ENCODE measurements around the gene NPTX1. TPM values are rescaled to one million over a fixed set of nuclear protein-coding genes. Genes with fewer than 3 reads are reported as not detected.

Gene NPTX1
- polyA plus RNA-seq (2012; ENCODE audit: missing spikeins): 0.19 TPM

- DNase-seq (ENCODE audit: insufficient read length) (no peak), FAIRE-seq (no peak)
- no peak for TF ChIP-seq POLR2AphosphoS5 (IDR thresholded peaks at IDR 0.05; ENCODE audit: low read depth, low read length)
- no peak for TF ChIP-seq POLR2A (IDR thresholded peaks at IDR 0.05; ENCODE audit: low read depth, low read length)
- no peak for TF ChIP-seq TAF1 (IDR thresholded peaks at IDR 0.05; ENCODE audit: borderline replicate concordance, low read depth, low read length)
Observed at GRCh38 chr17:80475910-80476876, at the start of gene NPTX1. NPTX1 (minus strand) TSS chr17:80476607; CDS start chr17:80476446, 161 bp downstream.

GRCh38 chr17:80523956-80524712, 47.7 kb upstream of the NPTX1 start:
- TF ChIP-seq POLR2A (IDR thresholded peaks at IDR 0.05; ENCODE audit: low read depth, low read length) (no peak), POLR2AphosphoS5 (IDR thresholded peaks at IDR 0.05; ENCODE audit: low read depth, low read length) (no peak), TAF1 (IDR thresholded peaks at IDR 0.05; ENCODE audit: borderline replicate concordance, low read depth, low read length) (no peak)
- FAIRE-seq (no peak), DNase-seq (ENCODE audit: insufficient read length) (no peak)

GRCh38 chr17:80523054-80523744, 46.8 kb upstream of the NPTX1 start:
- DNase-seq (ENCODE audit: insufficient read length): no peak
- no peak for TF ChIP-seq TAF1 (IDR thresholded peaks at IDR 0.05; ENCODE audit: borderline replicate concordance, low read depth, low read length)
- TF ChIP-seq POLR2A (IDR thresholded peaks at IDR 0.05; ENCODE audit: low read depth, low read length): no peak
- no peak for TF ChIP-seq POLR2AphosphoS5 (IDR thresholded peaks at IDR 0.05; ENCODE audit: low read depth, low read length)
- no peak for FAIRE-seq

- TF ChIP-seq TAF1 (IDR thresholded peaks at IDR 0.05; ENCODE audit: borderline replicate concordance, low read depth, low read length) (no peak), POLR2A (IDR thresholded peaks at IDR 0.05; ENCODE audit: low read depth, low read length) (no peak), POLR2AphosphoS5 (IDR thresholded peaks at IDR 0.05; ENCODE audit: low read depth, low read length) (no peak)
- DNase-seq (ENCODE audit: insufficient read length) (no peak), FAIRE-seq (no peak)
Observed at GRCh38 chr17:80520810-80521455, 44.5 kb upstream of the NPTX1 start.

- FAIRE-seq (no peak), DNase-seq (ENCODE audit: insufficient read length) (no peak)
- no peak for TF ChIP-seq TAF1 (IDR thresholded peaks at IDR 0.05; ENCODE audit: borderline replicate concordance, low read depth, low read length)
- TF ChIP-seq POLR2AphosphoS5 (IDR thresholded peaks at IDR 0.05; ENCODE audit: low read depth, low read length): no peak
- TF ChIP-seq POLR2A (IDR thresholded peaks at IDR 0.05; ENCODE audit: low read depth, low read length): no peak
Observed at GRCh38 chr17:80519091-80519781, 42.8 kb upstream of the NPTX1 start.

GRCh38 chr17:80518392-80518791, 42.0 kb upstream of the NPTX1 start:
- DNase-seq (ENCODE audit: insufficient read length) (no peak), FAIRE-seq (no peak)
- TF ChIP-seq TAF1 (IDR thresholded peaks at IDR 0.05; ENCODE audit: borderline replicate concordance, low read depth, low read length): no peak
- TF ChIP-seq POLR2AphosphoS5 (IDR thresholded peaks at IDR 0.05; ENCODE audit: low read depth, low read length): no peak
- TF ChIP-seq POLR2A (IDR thresholded peaks at IDR 0.05; ENCODE audit: low read depth, low read length): no peak

GRCh38 chr17:80517641-80518040, 41.2 kb upstream of the NPTX1 start:
- FAIRE-seq (no peak), DNase-seq (ENCODE audit: insufficient read length) (no peak)
- TF ChIP-seq POLR2AphosphoS5 (IDR thresholded peaks at IDR 0.05; ENCODE audit: low read depth, low read length): no peak
- no peak for TF ChIP-seq POLR2A (IDR thresholded peaks at IDR 0.05; ENCODE audit: low read depth, low read length)
- TF ChIP-seq TAF1 (IDR thresholded peaks at IDR 0.05; ENCODE audit: borderline replicate concordance, low read depth, low read length): no peak

- DNase-seq (ENCODE audit: insufficient read length): no peak
- TF ChIP-seq POLR2A (IDR thresholded peaks at IDR 0.05; ENCODE audit: low read depth, low read length): no peak
- no peak for TF ChIP-seq TAF1 (IDR thresholded peaks at IDR 0.05; ENCODE audit: borderline replicate concordance, low read depth, low read length)
- TF ChIP-seq POLR2AphosphoS5 (IDR thresholded peaks at IDR 0.05; ENCODE audit: low read depth, low read length): no peak
- FAIRE-seq: no peak
Observed at GRCh38 chr17:80516171-80516932, 39.9 kb upstream of the NPTX1 start.

GRCh38 chr17:80513892-80514291, 37.5 kb upstream of the NPTX1 start:
- no peak for FAIRE-seq
- TF ChIP-seq TAF1 (IDR thresholded peaks at IDR 0.05; ENCODE audit: borderline replicate concordance, low read depth, low read length) (no peak), POLR2AphosphoS5 (IDR thresholded peaks at IDR 0.05; ENCODE audit: low read depth, low read length) (no peak), POLR2A (IDR thresholded peaks at IDR 0.05; ENCODE audit: low read depth, low read length) (no peak)
- no peak for DNase-seq (ENCODE audit: insufficient read length)

Measured in GM12892 (cell line).